GM18909 (cell line): Measurements from ENCODE around the gene SMARCB1.

Experiments
- ATAC-seq: cut with Tn5 transposase; IDR thresholded peaks from one replicate; pipeline ENCODE4 v1.9.1; 2021; ENCODE audit warnings: mild to moderate bottlenecking; ENCODE audit not compliant: unreplicated experiment, poor library complexity

The SMARCB1 gene

GRCh38 chr22:23760056-23760455, 26.7 kb upstream of the SMARCB1 start:
- no peak for ATAC-seq

DNA sequence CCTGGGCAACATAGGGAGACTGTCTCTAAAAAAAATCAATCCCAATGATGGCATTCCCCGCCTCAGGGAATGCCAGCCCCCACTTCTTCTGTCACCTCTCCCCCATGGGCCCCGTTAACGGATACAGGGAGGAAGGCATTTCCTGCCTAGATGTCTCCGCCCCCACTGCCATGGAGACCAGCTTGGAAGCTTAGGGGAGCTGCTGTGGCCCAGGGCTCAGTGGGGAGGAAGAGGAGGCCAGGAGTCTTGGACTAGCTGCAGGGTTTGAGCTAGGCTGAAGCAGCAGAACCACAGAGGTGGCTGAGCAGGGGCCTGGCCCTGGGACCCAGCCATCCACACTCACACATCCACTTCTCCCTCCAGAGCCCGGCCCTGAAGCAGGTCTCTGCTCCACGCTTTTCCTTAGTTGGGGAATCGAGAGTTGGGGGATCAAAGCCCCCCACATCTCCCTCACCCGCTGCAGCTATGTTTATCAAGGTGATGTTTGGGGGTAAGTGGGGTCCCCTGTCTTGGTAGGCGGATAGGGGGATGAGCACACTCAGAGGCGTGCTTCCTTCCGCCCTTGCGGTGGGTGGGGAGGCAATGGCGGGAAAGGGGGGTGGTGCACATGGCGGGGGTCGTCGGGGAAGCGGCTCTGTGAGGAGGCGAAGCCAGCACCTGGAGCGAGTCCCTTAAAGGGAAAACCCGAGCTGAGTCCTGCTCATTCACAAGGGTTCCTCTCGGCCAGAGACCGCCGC, 23.8 kb upstream of the SMARCB1 start, which contains the start of gene C22orf15:
Gene C22orf15, plus strand, starts transcription at position 149 of the 737 bp plus-strand sequence. Its CDS starts 317 bp downstream, at position 466.
- no peak for ATAC-seq

DNA sequence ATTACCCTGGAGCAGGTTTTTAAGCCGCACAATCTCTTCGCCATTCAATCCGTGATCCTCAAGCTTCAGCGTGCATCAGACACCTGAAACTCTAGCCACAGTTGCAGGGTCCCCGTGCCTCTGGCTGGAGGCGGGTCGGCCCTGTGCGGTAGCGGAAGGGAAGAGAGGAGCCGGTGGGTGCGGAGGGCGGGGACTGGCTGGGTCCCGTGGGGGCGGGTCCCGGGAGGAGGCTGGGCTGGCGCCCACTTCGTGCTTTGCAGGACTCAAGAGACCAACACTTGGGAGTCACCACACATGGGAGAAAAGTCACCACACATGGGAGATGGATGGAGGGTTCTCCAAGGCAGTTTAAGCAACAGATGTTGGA, 23.2 kb upstream of the SMARCB1 start:
- ATAC-seq = no peak

DNA sequence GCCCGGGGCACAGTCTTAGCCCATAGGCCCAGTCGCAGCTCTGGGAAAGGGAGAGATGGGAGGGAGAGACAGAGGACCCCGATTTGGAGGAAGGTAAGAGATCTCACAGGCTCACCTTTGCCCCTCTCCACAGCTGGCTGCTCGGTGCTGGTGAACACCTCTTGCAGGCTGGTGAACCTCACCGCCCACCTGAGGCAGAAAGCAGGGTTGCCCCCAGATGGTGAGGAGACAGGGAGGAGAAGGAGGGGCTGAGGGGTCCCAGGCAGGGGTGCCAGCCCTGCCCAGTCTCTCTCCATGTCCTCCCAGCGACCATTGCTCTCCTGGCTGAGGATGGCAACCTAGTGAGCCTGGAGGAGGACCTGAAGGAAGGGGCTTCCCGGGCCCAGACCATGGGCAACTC, 22.8 kb upstream of the SMARCB1 start:
- ATAC-seq = no peak

GRCh38 chr22:23764899-23765881, 21.6 kb upstream of the SMARCB1 start:
- no peak for ATAC-seq

GRCh38 chr22:23767303-23767672, 19.5 kb upstream of the SMARCB1 start:
- no peak for ATAC-seq

- no peak for ATAC-seq
These were observed 18.9 kb upstream of the SMARCB1 start, which contains the start of gene CHCHD10 for GRCh38 chr22:23767673-23768548. Gene CHCHD10 (minus strand): TSS chr22:23767972. CDS start chr22:23767874, 98 bp downstream.

GRCh38 chr22:23769321-23769965, 17.3 kb upstream of the SMARCB1 start:
- ATAC-seq = no peak

DNA sequence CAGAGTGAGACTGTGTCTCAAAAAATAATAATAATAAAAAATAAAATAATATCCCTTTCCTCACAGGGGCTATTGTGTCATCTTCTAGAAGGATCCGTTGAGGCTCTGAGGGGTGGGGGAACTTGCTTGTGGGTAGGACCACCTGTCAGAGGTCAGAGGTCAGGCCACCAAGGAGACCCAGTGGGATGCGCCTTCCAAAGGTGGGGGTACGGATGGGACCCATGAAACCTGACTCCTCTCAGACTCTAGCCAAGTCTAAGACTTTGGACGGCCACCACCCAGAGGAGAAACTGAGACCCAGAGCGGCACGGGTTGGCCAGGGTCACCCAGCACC, 14.5 kb upstream of the SMARCB1 start:
- ATAC-seq = no peak

DNA sequence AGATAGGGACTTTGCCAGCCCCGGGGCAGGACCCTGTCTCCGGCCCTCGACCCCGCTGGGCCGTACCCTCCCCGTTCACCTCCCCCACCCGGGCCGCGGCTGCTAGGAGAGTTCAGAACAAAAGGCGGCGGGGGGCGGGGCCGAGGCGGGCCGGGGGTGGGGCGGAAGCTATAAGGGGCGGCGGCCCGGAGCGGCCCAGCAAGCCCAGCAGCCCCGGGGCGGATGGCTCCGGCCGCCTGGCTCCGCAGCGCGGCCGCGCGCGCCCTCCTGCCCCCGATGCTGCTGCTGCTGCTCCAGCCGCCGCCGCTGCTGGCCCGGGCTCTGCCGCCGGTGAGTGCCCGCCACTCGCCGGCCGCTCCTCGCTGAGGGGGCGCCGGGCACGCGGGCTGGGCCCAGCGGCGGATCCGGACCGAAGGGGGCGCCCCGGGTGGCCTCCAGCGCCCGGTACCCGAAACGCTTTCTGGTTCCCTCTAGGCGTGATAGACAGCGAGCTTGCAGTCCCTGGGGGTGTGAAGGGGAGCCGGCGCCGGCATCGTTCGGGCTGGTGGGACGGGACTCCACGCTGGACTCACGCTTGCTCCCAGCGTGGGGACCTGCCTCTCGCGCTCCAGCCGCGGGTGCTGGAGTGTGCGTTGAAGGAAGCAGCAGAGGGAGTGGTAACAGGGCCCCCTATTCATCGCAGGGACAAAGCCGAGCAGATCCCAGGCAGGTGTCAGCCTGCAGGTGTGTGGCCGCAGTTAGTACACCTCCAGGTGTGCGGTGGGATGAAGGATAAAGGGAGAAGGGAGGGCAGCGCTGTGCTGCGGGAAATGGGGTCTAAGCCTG, 13.9 kb upstream of the SMARCB1 start, which contains the start of gene MMP11:
Gene MMP11, plus strand, starts transcription at position 201 of the 825 bp plus-strand sequence. Its CDS starts 22 bp downstream, at position 223.
- no peak for ATAC-seq

DNA sequence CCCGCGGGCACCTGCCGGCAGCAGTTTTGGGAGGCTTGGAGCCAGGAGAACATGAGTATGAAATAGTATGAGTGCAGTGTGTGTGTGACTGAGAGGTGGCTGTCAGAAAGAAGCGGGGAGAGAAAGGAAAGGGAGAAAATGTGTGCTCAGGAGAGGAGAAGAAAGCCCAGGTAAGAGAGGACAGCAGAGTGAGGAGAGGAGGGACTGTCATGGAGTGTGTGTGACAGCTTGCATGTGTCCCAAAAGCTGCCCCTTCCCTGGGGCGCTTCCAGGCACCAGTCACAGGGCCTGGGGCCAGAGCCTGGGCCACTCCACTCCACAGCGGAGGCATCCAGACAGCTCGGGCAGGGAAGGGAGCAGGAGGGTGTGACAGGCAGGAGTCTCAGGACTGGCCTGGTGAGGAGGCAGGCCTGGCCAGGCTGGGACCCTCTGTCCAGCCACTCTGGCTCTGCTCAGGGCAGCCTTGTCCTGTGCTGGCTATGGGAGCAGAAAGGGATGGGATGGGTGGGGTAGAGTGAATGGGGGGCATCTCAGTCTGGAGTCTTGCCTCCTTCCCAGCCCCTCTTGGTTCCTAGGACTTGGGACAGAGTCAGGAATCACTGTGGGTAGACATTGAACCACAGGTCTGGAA, 13.2 kb upstream of the SMARCB1 start:
- no peak for ATAC-seq

- no peak for ATAC-seq
These were observed 12.4 kb upstream of the SMARCB1 start for GRCh38 chr22:23774114-23774921.

- no peak for ATAC-seq
These were observed 11.8 kb upstream of the SMARCB1 start for GRCh38 chr22:23774922-23775436.

- no peak for ATAC-seq
These were observed 10.9 kb upstream of the SMARCB1 start for GRCh38 chr22:23775779-23776375.

DNA sequence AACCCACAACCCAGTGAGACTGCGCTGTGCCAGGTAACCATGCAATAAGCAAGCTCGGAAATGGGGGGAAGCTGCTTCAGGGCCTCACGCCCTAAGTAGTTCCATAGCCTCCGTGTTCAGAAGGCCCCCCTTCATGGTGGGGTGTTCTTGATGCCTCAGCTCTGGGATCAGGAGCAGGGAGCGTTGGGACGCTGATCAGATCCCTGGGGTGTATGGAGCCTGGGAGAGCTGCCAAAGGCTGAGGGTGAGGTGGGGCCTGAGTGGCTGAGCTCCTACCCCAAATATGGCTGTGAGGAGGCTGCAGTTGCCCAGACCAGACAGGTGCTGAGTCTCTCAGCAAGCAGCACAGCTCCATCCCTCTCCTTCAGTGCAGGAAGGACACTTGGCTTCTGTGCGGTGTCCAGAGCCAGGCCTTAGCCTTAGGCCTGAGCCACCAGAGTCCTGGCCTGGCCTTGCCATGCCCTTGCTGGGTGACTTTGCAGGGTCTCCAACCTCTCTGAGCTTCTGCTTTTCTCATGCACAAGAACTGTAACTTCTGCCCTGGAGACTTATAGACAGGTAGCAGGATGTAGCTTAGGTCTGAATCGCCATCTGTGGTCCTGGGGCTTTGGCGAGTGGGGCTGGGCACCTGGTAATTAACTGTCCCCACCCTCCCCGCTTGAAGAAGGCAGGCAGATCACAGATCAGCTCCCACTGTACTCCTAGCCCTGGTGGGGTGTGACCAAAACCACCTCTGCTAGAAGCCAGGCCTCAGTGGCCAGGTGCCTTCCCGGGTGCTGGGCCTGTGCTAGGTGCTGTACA, 8.8 kb upstream of the SMARCB1 start:
- no peak for ATAC-seq

DNA sequence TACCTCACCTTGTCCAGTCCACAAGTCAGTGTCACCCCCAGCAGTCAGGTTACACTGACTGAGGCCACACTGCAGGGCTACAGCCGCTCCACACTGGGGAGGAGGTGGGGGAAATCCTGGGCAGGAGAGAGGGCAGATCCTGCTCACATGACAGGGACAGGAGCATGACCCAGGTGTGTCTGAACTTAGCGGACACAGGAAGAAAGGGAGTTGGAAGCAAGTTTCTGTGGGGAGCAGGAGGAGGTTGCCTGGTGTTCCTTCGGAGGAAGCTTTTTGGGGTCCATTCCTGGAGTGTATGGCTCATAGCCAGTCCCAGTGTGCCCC, 8.2 kb upstream of the SMARCB1 start:
- no peak for ATAC-seq
